ENCODE results near the gene ING3.
"Not testable (repeated sequence)": the region's sequence is repeated elsewhere in the genome, so short reads cannot be mapped to it uniquely, and the experiment has no call there.

Gene ING3

DNA sequence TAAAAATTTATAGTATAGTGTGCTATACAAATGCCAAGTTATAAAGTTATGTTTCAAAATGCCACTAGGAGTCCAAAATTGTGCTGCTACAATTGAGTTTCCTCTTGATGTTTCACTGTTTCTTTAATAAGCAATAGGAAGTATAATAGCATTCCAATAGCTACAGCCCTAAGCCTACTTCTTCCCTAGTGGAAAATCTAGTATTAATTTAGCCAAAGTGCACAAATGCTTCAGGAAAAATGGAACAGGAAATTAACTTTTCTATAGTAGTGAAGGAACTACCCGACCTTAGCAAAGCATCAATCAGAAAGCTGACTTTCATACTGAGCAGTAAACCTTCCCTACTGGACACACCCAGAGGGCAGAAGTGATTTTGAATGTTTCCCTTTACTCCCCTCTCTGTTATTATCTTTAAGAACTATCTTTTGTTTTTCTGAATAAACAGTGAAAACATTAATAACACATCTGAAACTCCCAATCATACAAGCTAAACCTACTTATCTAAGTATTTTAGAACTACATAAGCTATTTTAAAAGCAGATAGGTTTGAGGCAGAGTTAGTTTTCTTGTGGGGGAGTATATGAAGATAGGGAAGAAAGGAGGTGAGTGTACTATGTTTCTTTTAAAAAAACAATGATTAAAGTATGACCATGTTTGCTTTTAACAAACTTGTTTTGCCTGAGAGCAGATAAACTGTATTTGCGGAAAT is 51.6 kb downstream of the ING3 start:
- no peak for DNase-seq (ENCODE audit: low read depth, low spot score)

DNA sequence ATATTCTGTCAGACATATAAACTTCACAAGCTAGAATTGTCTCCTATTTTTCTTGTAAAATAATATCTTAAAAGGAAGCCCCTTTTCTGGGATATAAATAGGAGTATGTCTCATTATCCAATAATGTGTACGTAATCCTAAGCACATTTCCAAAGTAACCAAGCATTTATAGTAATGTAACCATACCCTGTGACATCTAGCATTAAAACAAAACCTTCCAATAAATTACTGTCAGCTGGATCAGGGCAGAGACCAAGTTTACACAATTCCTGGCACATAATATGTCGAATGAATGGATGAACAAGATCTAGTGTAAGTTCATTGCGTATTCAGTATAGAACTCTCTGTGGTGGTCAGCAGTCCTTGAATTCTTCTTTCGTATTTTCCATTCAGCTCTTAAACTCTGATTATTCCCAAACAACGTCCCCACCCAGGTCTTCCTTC is 52.2 kb downstream of the ING3 start:
- no peak for DNase-seq (ENCODE audit: low read depth, low spot score)

DNA sequence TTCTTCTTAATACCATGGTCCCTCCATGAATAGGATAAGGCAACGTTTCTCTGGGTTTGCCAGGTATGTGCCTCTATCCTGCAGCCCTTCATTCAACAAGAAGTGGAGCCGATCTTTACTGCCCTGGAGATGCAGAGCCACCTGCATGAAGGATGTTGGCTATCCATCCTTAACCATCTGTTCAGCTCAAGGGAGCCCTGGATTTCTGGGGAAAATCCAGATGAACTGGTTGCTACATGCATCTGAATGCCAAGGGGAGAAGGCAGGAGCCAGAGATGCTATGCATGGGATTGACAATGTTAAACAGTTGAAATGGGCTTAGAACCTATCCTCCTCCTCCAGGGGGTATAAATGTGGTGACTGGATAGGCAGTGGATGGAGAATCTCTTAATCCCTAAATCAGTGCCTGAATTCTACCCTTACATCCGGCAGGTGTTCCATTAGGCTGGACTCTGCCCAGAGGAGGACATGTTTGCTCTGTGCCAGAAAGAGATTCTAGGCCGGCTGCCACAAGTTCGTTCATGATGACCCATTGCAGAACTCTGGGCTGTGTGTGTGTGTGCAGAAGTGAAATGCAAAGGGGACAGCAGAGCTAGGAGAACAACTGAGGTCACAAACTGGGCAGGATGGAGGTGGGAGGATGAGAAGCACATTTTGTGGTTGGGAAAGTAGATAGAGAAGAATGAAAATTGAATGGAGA is 53.6 kb downstream of the ING3 start:
- no peak for DNase-seq (ENCODE audit: low read depth, low spot score)

DNA sequence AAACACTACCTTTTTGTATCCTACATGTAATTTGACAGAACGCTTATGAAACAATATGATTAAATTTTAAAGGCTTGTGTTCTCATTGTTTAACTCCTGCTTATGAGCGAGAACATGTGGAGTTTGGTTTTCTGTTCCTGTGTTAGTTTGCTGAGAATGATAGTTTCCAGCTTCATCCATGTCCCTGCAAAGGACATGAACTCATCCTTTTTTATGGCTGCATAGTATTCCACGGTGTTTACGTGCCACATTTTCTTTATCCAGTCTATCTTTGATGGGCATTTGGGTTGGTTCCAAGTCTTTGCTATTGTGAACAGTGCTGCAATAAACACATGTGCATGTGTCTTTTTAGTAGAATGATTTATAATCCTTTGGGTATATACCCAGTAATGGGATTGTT is 54.5 kb downstream of the ING3 start:
- DNase-seq (ENCODE audit: low read depth, low spot score), result not testable (repeated sequence)

DNA sequence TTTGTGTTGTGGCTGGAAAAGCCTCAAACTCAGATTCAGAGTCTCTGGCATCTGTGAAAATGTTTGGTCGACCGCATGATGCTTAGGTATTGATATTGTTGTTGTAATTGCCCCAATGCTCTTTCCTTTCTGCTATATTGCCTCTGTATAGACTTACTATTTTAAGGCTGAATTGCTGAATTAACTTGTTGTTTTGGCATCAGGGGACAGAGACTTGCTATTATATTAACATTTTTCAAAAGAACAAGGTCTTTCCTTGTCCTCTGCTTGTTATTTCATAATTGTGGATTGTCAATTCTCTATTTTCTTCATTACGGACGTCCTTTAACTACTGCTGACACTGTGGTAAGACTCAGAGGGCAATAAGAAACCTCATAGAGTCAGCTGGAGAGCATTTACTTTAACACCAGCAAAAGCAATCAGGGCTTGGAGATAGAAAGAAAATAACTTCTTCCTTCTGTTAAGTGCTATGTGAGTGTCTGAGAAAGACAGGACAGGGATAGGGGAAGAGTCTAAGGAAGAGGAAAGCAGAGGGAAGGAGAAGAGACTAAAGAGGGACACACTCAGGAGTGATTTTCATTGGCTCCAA is 55.5 kb downstream of the ING3 start:
- DNase-seq (ENCODE audit: low read depth, low spot score), result peak; percentile 28

DNA sequence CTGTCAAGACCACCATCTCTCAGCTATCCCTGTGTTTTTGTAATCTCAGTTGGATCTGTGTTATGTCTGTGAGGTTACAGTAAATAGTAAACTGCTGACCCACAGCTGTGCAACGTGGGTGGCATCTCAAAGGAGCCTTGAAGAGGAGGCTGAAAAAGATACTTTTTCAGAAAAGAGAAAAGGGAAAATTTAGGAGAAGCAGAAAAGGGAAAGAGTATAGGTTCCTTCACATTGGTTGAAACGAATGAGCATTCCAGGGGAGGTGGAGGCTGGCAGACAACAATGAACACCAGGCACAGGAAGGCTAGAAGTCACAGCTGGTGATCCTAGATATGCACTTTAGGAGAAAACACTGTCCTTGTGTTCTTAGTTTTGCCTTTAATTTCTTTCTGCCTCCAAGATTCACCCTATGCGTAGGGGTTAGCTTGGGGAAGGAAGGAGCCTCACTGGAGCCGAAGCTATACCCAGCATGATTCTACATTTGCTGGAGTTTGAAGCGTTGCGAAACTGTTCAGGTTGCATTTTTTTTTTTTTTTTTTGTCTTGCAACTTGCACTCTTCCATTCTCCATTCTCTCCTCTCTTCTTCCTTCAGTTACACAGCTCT is 56.2 kb downstream of the ING3 start:
- DNase-seq (ENCODE audit: low read depth, low spot score), result no peak

DNA sequence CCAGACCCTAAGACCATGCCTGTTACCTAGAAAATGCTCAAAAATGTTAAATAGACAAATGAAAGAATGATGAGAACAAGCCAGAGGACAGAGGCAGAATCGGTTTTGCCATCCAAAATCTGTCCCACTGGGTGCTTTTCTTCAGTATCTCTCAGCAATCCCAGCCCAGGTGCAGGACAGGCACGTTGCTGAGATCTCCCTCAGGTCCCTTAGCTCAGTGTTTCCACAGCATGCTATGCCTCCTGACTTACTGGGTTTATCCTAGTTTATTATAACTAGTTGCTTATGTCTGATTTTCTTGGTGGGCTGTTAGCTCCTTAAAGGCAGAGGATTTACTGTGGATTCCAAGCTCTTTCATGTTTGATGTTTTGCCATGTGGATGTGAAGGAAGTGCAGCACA is 58.2 kb downstream of the ING3 start:
- DNase-seq (ENCODE audit: low read depth, low spot score), result no peak

DNA sequence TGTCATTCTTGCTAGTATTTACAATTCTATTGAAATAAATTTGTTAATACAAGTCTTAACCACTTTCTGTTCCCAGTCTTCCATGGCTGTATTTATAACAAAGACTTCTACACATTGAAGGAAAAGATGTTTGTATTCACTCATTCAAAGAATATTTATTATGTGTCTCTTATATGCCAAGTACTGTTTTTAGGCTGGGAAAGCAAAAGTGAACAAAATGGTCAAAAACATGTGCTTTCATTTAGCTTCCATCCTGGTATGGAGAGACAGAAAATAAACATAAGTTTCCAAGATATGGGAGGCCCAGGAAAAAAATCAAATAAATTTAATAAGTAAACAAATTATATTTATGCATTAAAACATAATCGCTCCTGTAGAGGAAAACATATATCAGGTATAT is 60.8 kb downstream of the ING3 start:
- no peak for DNase-seq (ENCODE audit: low read depth, low spot score)

DNA sequence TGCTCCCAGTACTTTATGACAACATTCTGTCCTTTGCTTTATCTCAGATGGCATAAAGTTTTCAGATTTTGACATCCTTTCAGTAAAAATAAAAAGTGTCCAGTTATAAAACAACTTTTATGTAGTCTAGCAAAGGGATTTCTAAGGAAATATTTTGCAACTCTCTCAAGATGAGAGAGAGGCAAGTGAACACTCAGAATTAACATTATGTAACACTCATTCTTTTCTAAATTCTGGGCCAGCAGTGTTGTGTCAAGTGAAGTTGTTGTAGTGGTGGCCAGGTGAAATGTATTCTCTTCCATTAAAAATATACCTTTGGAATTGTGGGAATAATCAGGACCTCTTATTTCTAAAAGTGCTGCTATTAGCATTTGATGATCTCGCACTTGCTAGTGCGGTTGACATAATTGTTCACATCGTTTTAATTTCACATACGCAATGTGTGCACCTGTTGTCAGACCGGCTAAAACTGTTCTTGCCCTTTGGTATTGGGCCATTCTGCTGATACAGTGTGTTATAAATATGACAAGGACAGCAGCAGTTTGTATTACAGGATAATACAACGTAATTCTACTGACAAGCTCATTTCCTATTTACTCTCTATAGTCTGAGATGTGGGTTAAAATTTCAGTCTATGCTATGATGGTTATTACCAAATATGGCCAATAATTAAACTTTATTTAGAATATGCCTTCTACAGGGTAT is 61.7 kb downstream of the ING3 start:
- no peak for DNase-seq (ENCODE audit: low read depth, low spot score)

DNA sequence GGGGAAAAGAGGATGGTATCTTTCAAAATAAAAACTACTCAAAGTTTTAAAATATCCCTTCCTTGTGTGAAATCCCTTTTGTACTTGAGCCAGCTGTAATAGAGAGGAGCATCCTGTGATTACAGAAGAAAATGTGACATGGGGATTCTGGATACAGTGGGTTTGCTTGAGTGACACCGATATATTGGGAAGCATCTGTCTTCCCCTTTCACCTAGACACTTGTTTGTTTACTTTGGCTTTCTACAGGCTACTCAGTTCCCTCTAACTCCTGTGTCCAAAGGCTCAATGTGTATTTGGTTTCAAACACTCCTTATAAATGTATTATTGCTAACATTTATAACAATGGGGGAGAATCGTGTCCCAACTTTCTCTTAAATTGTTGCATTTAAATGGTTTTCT is 62.3 kb downstream of the ING3 start:
- no peak for DNase-seq (ENCODE audit: low read depth, low spot score)

DNA sequence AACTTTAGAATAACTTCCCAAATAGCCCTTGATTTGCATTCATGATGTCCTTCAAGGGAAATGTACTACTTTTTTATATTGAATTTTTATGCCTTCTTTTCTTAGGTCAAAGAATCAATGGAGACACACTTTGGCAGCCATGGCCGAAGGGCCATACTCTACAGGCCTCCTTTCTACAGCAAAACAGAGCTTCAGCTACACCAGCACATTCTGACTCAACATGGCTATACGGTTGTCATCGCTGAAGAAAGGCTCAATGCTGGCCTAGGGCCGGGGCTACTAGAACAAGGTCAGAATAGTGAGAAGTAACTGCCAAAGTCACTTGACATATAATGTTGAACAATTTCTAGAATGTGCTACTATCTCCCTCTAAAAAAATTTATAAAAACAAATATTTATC is 65.0 kb downstream of the ING3 start:
- no peak for DNase-seq (ENCODE audit: low read depth, low spot score)

DNA sequence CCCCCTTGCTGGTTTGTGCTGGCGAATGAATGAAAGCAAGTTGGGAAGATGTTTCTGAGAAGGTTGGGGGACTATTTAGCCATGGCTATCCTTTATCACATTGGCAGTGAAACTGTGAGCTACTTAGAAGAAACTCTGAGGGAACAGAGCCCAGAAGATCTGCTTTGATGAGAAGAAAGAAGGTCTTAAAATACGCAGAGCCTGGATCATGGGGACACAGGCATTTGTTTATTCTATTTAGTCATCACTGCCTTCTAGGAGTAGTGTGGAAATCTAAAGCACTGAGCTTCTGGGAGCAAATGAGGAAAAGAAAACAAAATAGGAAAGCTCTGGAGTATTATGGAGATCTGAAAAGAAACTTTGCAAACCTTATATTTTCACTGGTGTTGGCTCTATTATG is 66.4 kb downstream of the ING3 start:
- peak; percentile 11 for DNase-seq (ENCODE audit: low read depth, low spot score)

DNA sequence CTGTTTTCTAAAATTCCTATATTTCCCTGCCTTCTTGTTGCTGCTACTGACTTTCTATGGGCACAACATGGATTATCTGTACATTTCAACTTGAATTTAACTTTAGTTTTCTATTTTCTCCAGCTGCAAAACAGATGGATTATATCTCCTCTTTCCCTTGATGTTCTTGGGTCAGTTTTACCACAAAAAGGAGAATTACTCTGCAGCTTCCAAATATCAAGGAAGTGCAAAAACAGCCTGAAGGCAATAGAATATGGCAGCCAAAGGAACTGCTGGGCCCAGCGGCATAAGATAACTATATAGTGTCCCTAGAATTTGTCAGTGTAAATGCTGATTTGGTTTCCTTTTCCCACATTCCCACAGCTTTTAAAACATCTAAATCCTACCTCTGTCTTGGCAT is 67.0 kb downstream of the ING3 start:
- no peak for DNase-seq (ENCODE audit: low read depth, low spot score)

DNA sequence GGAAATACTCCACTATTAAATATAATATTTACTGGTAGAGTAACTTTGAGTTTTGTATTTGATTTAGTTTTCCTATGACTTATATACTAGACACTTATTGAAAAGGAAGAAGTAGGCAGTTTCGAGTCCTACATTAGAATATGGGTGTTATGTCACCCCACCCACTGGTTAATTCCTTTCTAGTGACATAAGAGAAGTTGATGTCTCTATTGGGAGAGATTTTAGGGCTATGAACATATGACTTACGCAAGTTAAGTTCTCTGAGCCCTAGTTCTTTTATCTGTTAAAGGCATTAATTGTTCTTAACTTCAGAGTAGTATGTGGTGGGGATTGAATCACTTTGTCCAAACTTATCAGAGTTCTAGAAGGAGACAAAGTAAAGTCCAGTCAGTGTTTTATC is 68.4 kb downstream of the ING3 start:
- no peak for DNase-seq (ENCODE audit: low read depth, low spot score)

DNA sequence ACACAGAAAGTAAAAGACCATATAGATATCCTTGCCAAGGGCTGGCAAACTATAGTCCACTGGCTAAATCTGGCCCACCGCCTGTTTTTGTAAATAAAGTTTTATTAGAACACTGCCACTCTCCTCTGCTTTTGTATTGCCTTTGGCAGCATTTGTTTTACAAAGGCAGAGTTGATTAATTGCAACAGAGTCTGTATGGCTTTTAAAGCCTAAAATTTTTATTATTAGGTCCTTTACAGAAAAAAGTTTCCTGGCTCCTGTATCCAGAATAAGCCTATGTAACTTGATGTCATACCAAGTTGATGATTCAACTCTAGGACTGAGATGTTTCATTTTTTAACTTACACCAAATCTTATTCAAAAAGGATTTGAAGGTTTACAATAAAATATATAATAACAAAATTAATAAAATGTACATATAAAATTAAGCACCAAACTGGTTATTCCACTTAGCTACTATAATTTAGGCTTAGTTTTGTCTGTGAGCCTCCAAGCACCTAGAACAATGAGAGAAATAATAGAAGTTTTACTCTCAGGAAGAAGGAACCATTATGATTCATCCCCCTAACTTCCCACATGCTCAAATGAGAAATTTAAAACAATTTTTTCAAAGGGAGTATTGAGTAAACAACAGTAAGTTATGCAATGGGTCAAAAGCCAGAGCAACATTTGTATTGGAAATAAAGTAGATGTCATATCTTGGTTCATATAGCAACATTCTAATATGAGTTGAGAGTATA is 69.8 kb downstream of the ING3 start:
- DNase-seq (ENCODE audit: low read depth, low spot score), result peak; percentile 11

DNA sequence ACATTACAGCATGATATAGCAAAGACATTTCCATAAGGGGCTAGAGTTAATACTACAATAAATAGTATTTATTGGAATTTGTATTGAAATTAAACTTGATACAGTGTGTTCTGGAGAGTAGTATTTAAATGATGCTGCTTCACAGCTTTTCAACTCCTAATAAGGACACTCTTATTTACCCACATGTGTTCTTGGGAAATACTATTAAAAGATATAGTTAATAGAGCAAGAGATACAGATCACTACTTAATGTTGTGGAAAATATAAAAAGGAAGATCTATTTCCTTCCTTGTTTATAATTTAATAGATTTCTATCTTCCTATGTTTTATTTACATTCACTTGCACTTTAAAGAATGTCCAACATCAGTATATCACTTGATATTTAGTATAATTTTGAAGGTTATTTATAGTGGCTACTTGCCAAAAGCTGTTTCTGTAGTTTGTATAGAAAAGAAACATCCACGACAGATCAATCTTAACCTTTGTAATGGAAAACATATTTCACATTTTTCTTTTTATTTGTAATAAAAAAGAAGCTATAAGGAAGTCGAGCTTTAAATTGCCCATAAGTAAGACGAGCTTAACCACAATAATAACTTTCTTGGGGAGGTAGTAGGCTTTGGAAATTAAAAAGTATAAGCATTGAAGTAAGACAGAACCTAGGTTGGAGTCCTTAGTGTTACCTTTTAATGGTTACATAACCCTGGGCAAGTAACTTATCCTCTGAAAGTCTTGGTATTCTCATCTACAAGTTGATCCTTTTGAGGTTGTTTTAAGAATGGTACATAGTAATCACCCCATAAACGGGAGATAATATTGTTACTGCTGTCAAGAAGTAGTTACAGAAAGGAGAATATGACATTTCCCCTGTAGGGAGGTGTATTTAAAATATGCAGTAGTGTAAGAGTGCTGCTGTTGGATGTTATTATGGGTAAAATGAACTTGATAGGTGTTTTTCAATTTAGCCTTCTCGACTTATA is 70.7 kb downstream of the ING3 start:
- DNase-seq (ENCODE audit: low read depth, low spot score), result no peak

DNA sequence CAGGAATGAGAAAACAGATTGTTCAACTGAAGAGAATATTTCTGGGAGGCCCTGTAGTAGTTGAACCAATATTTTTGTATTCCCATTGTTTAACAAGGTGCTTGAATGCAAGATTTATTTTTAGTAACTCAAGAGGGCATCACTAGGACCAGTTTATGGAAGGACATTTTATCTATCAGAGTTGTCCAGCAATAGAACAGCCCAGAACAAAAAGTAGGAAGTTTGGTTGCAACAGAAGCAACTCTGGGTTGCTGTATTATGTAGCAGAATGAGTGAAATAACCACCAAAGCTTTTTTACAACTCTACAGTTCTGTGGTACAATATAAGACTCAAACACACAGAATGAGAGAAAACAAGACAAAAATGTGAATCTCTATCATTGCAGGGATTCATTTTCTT is 72.6 kb downstream of the ING3 start:
- no peak for DNase-seq (ENCODE audit: low read depth, low spot score)

DNA sequence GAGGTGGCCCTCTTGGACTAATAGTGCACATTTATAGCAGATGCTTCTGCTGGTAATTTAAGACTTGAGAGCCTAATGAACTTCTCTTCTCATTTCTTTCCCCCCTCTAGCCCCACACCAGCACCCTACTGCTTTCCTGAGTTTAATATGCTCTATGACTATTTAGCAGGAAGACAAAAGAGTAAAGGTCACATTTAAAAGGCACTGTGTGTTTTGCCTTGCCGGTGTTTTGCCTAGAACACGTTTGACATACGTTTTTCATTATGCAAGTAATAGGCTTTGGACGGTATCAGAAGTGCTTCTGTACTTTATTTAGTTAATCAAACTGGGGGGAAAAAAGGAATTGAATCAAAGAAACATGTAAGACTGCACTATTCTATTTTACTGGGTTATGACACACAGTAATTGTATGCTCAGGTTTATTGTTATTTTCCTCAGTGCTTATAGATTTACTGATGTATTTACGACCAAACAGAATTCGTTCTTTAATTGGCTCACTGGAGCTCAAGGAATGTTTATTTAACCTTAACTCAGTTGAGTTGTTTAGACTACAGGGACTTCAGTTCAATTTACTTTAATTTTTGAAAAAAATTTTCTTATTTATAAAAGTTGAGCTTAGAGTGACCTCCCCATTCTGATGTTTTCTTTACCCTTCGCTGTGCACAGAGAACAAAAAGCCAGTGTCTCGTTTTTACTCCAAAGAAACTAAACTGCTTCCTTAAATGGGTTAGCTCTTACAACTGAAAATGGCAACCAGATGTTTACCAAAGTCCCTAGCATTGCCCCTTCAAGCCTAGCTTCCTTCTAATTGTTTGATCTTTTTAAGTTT is 73.3 kb downstream of the ING3 start:
- no peak for DNase-seq (ENCODE audit: low read depth, low spot score)

DNA sequence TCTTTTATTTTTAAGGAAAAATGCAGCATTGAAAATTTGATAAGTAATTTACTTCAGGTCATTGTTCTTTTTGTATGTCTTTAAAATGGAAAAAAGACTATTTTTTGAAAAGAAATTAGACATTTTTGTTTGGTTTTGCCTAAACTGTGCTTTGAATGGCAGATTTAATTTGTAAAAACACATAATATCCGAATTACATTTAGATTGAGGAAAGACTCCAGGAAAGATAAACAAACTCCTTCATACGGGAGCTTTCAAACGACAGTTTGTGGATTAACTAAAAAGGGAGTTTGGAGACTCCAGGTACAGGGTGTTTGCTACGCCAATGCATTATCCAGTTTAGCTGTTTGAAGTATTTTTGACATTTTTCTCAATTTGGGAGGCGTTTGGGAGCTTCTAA is 74.0 kb downstream of the ING3 start:
- no peak for DNase-seq (ENCODE audit: low read depth, low spot score)

Data from astrocyte of the hippocampus (primary cell).